Stomach (tissue), 9 donors: ENCODE results near the gene HCK. TPM values are rescaled to one million over a fixed set of nuclear protein-coding genes. Genes with fewer than 3 reads are reported as not detected.

Source experiments
- DNase-seq, 2 donors: peaks; one replicate each; pipeline versions ENCODE4 v3.0.0 to v3.0.0-alpha.2; 2013 to 2019
- H3K27ac ChIP-seq, 5 donors: fragments of 200-600 bp in 4 of 5; sonication (generic) in 4 of 5; one replicate each; pipeline ENCODE4 v1.5.1; 2013 to 2019; ENCODE audit warnings: mild to moderate bottlenecking in 1 of 5, moderate library complexity in 1 of 5
- H3K27me3 ChIP-seq, 3 donors: fragments of 200-600 bp; sonication (generic); one replicate each; pipeline ENCODE4 v1.5.1; 2017 to 2019; ENCODE audit warnings: mixed run types in 1 of 3
- H3K36me3 ChIP-seq, 4 donors: fragments of 200-600 bp; sonication (generic); 1 replicate in 3 of 4; 2 replicates in 1 of 4; pipeline ENCODE4 v1.5.1; 2016 to 2019
- H3K4me1 ChIP-seq, 4 donors: fragments of 200-600 bp; sonication (generic); one replicate each; pipeline ENCODE4 v1.5.1; 2016 to 2019
- H3K4me3 ChIP-seq, 4 donors: fragments of 200-600 bp; sonication (generic) in 3 of 4; one replicate each; pipeline ENCODE4 v1.5.1; 2016 to 2019; ENCODE audit warnings: mild to moderate bottlenecking in 1 of 4
- H3K9me3 ChIP-seq, 4 donors: fragments of 200-600 bp; sonication (generic); one replicate each; pipeline ENCODE4 v1.5.1; 2016 to 2019
- CTCF ChIP-seq, 7 experiments: fragments of 450-650 bp in 4 of 7; fragments of 200-600 bp in 3 of 7; sonication (generic) in 3 of 7; IDR thresholded peaks; one replicate each; pipeline ENCODE4 v1.5.1; 2016 to 2019; ENCODE audit warnings: antibody characterized with exemption in 7 of 7, control low read depth in 2 of 7, mild to moderate bottlenecking in 1 of 7
- EP300 ChIP-seq: sonication (generic); formaldehyde crosslinking; IDR thresholded peaks from one replicate; pipeline ENCODE4 v1.6.1; 2017; ENCODE audit warnings: antibody characterized with exemption
- POLR2A ChIP-seq, 4 donors: fragments of 450-650 bp; IDR thresholded peaks; one replicate each; pipeline ENCODE4 v1.6.1; 2016; ENCODE audit warnings: antibody characterized with exemption in 4 of 4, control low read depth in 2 of 4, mild to moderate bottlenecking in 1 of 4, moderate library complexity in 1 of 4
- POLR2AphosphoS5 ChIP-seq, 3 donors: sonication (generic); formaldehyde crosslinking; IDR thresholded peaks; one replicate each; pipeline ENCODE4 v1.6.1; 2016; ENCODE audit warnings: antibody characterized with exemption in 3 of 3
- WGBS, 5 donors: extraction: QIAGEN DNeasy Blood & Tissue Kit in 3 of 5; methylation state at CpG; one replicate each; pipeline versions ENCODE4 v1.1.5 to v1.1.7; 2013 to 2018; 5-methylcytosine and 5-hydroxymethylcytosine counted together
- intact Hi-C: fragments of 100-400 bp; cut with DNase I; formaldehyde crosslinking; loops from one replicate; pipeline ENCODE4 v1.15.1; 2023; ENCODE audit warnings: low total_unique reads
- polyA plus RNA-seq, 3 donors: library from polyadenylated mRNA; stranded (reverse); fragments of 200-250 nt; gene quantifications; one replicate each; pipeline ENCODE4 v1.2.3, GENCODE V29; 2013
- total RNA-seq, 5 donors: library from RNA; depleted of rRNA; stranded (reverse); fragments of >200 nt; gene quantifications; one replicate each; pipeline versions ENCODE4 v1.1.0 to v1.2.3, GENCODE V29; 2014 to 2016
- donor health status: healthy with polysubstance abuse.
- donor health status: Bipolar disorder and iron deficiency.
- donor health status: healthy.

The HCK gene
- total and polyA plus RNA-seq, 8 donors: 1.3 to 14.7 (median 4.9) TPM; not detected in 1

- H3K27me3 ChIP-seq: no peaks in the 10 kb centered on the region
- peaks cover 26 to 90% (median 84%) of the 10 kb centered on the region in 4 donors for H3K36me3 ChIP-seq
- TF ChIP-seq POLR2AphosphoS5 (IDR thresholded peaks at IDR 0.05): no peak
- TF ChIP-seq CTCF (IDR thresholded peaks at IDR 0.05): no peak
- no peak for TF ChIP-seq POLR2A (IDR thresholded peaks at IDR 0.05)
- no peak for TF ChIP-seq EP300
- intact Hi-C loops: no loop called here
- H3K27ac ChIP-seq: no peak overlapping the region
- 81 to 86% (median 82%) methylated on average over 3 of the region's 3 CpGs for WGBS, 5 donors
- no peak overlapping the region for H3K4me3 ChIP-seq
- no peaks in the 10 kb centered on the region for H3K4me1 ChIP-seq
- no peak for DNase-seq
- H3K9me3 ChIP-seq: no peaks in the 10 kb centered on the region
Observed at GRCh38 chr20:32135983-32136515, 84.0 kb downstream of the HCK start.

GRCh38 chr20:32138921-32139320, 86.9 kb downstream of the HCK start:
- Histone ChIP-seq H3K27ac (no peak overlapping the region), H3K4me3 (no peak overlapping the region), H3K27me3 (no peaks in the 10 kb centered on the region), H3K4me1 (no peaks in the 10 kb centered on the region), H3K36me3 (peaks cover 54 to 100% (median 97%) of the 10 kb centered on the region in 4 donors), H3K9me3 (no peaks in the 10 kb centered on the region)
- intact Hi-C loops: no loop called here
- no peak for DNase-seq
- no peak for TF ChIP-seq POLR2AphosphoS5 (IDR thresholded peaks at IDR 0.05)
- no peak for TF ChIP-seq POLR2A (IDR thresholded peaks at IDR 0.05)
- TF ChIP-seq EP300: no peak
- WGBS, 5 donors: 95 to 98% (median 96%) methylated on average over 8 of the region's 8 CpGs

GRCh38 chr20:32139947-32140346, 87.9 kb downstream of the HCK start:
- 78 to 90% (median 83%) methylated on average over 3 of the region's 3 CpGs for whole genome bisulfite sequencing, 5 donors
- Histone ChIP-seq H3K4me3 (no peak overlapping the region), H3K27ac (no peak overlapping the region), H3K36me3 (peaks cover 64 to 100% (median 99%) of the 10 kb centered on the region in 4 donors), H3K9me3 (no peaks in the 10 kb centered on the region), H3K4me1 (no peaks in the 10 kb centered on the region), H3K27me3 (no peaks in the 10 kb centered on the region)
- no peak for DNase-seq
- intact Hi-C loops: no loop called here
- TF ChIP-seq EP300 (no peak), POLR2AphosphoS5 (IDR thresholded peaks at IDR 0.05) (no peak), CTCF (IDR thresholded peaks at IDR 0.05) (no peak), POLR2A (IDR thresholded peaks at IDR 0.05) (no peak)

GRCh38 chr20:32140603-32141002, 88.6 kb downstream of the HCK start:
- peaks cover 70 to 100% (median 99%) of the 10 kb centered on the region in 4 donors for H3K36me3 ChIP-seq
- H3K4me3 ChIP-seq: no peak overlapping the region
- H3K27me3 ChIP-seq: no peaks in the 10 kb centered on the region
- 74 to 99% (median 97%) methylated on average over 4 of the region's 4 CpGs for WGBS, 5 donors
- no peak for DNase-seq
- no peaks in the 10 kb centered on the region for H3K4me1 ChIP-seq
- TF ChIP-seq POLR2A (IDR thresholded peaks at IDR 0.05): no peak
- TF ChIP-seq POLR2AphosphoS5 (IDR thresholded peaks at IDR 0.05): no peak
- TF ChIP-seq CTCF (IDR thresholded peaks at IDR 0.05): no peak
- TF ChIP-seq EP300: no peak
- H3K9me3 ChIP-seq: no peaks in the 10 kb centered on the region
- intact Hi-C loops: no loop called here
- no peak overlapping the region for H3K27ac ChIP-seq

- H3K36me3 ChIP-seq: peaks cover 77 to 100% (median 99%) of the 10 kb centered on the region in 4 donors
Observed at GRCh38 chr20:32141465-32141980, 89.5 kb downstream of the HCK start.

More at GRCh38 chr20:32141465-32141980, 89.5 kb downstream of the HCK start:
- Histone ChIP-seq H3K4me3 (no peak overlapping the region), H3K27me3 (no peaks in the 10 kb centered on the region), H3K4me1 (no peaks in the 10 kb centered on the region), H3K27ac (no peak overlapping the region), H3K9me3 (no peaks in the 10 kb centered on the region)
- no peak for TF ChIP-seq EP300
- TF ChIP-seq POLR2A (IDR thresholded peaks at IDR 0.05): no peak
- no peak for TF ChIP-seq CTCF (IDR thresholded peaks at IDR 0.05)
- TF ChIP-seq POLR2AphosphoS5 (IDR thresholded peaks at IDR 0.05): no peak
- 94 to 97% (median 96%) methylated on average over 21 of the region's 21 CpGs for WGBS, 5 donors
- intact Hi-C loops: no loop called here
- no peak for DNase-seq
